ENCODE measurements around the gene MCM3. TPM values are rescaled to one million over a fixed set of nuclear protein-coding genes. Genes with fewer than 3 reads are reported as not detected.

Gene MCM3
- total RNA-seq, 1 experiment from 2014 or later: 191 TPM

GRCh38 chr6:52310932-52311331 is 26.4 kb upstream of the MCM3 start:
- TF ChIP-seq CBX3 (IDR thresholded peaks at IDR 0.05; ENCODE audit: low read depth): no peak
- no peak for TF ChIP-seq SIN3A (IDR thresholded peaks at IDR 0.05; ENCODE audit: low read depth)
- no peak for TF ChIP-seq EGR1 (IDR thresholded peaks at IDR 0.05; ENCODE audit: low read depth)
- TF ChIP-seq, protein P1, sequence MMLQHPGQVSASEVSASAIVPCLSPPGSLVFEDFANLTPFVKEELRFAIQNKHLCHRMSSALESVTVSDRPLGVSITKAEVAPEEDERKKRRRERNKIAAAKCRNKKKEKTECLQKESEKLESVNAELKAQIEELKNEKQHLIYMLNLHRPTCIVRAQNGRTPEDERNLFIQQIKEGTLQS (IDR thresholded peaks at IDR 0.05): no peak
- TF ChIP-seq POLR2AphosphoS5 (IDR thresholded peaks at IDR 0.05; ENCODE audit: low read depth, low read length): no peak
- TF ChIP-seq CTCF (IDR thresholded peaks at IDR 0.05 in 2 of 3, conservative IDR thresholded peaks at IDR 0.05 in 1 of 3; ENCODE audit: borderline replicate concordance in 1 of 3, insufficient read depth in 1 of 3, low read depth in 2 of 3, low read length in 2 of 3): no peak
- no peak for TF ChIP-seq ZFX (IDR thresholded peaks at IDR 0.05)
- TF ChIP-seq SP1 (IDR thresholded peaks at IDR 0.05; ENCODE audit: low read depth): no peak
- TF ChIP-seq RAD21 (IDR thresholded peaks at IDR 0.05; ENCODE audit: low read depth): no peak
- TF ChIP-seq FOSL1 (IDR thresholded peaks at IDR 0.05; ENCODE audit: low read depth): no peak
- TF ChIP-seq, protein P2, sequence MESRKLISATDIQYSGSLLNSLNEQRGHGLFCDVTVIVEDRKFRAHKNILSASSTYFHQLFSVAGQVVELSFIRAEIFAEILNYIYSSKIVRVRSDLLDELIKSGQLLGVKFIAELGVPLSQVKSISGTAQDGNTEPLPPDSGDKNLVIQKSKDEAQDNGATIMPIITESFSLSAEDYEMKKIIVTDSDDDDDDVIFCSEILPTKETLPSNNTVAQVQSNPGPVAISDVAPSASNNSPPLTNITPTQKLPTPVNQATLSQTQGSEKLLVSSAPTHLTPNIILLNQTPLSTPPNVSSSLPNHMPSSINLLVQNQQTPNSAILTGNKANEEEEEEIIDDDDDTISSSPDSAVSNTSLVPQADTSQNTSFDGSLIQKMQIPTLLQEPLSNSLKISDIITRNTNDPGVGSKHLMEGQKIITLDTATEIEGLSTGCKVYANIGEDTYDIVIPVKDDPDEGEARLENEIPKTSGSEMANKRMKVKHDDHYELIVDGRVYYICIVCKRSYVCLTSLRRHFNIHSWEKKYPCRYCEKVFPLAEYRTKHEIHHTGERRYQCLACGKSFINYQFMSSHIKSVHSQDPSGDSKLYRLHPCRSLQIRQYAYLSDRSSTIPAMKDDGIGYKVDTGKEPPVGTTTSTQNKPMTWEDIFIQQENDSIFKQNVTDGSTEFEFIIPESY (IDR thresholded peaks at IDR 0.05; ENCODE audit: extremely low read depth, insufficient replicate concordance, low read length): no peak
- TF ChIP-seq ELF1 (IDR thresholded peaks at IDR 0.05; ENCODE audit: borderline replicate concordance, low read depth): no peak
- TF ChIP-seq JUND (IDR thresholded peaks at IDR 0.05): no peak
- Histone ChIP-seq H3K4me1 (ENCODE audit: control insufficient read depth in 1 of 2, insufficient read depth in 2 of 2, low read length in 2 of 2) (no peaks in the 10 kb centered on the region), H4K20me1 (ENCODE audit: insufficient read depth) (no peaks in the 10 kb centered on the region), H3K27ac (ENCODE audit: low read depth, low read length) (no peak overlapping the region), H3K4me2 (ENCODE audit: low read length) (no peak overlapping the region), H3K9me3 (ENCODE audit: control insufficient read depth in 1 of 2, insufficient read depth in 1 of 2, low read depth in 1 of 2, low read length in 2 of 2) (no peaks in the 10 kb centered on the region), H3K9me2 (ENCODE audit: insufficient read depth) (no peaks in the 10 kb centered on the region), H3K36me3 (ENCODE audit: control insufficient read depth in 1 of 2, insufficient read depth in 2 of 2, low read length in 2 of 2) (no peaks in the 10 kb centered on the region), H3K79me2 (ENCODE audit: insufficient read depth, low read length) (no peaks in the 10 kb centered on the region), H3K4me3 (replicated peaks in 1 of 2; ENCODE audit: low read depth in 1 of 2, low read length in 2 of 2) (no peak overlapping the region), H3K27me3 (ENCODE audit: insufficient read depth, low read length) (no peaks in the 10 kb centered on the region), H3K9ac (ENCODE audit: low read length) (no peak overlapping the region), H2AFZ (ENCODE audit: low read depth, low read length, poor library complexity, severe bottlenecking) (no peak overlapping the region)
- intact Hi-C loops (cut with micrococcal nuclease): no loop called here
- no peak for DNase-seq (ENCODE audit: low read depth, low spot score)
- ChIA-PET RAD21 (ENCODE audit: low non-redundant PET in 1 of 2, low total read pairs in 2 of 2, uncharacterized antibody in 2 of 2, unreplicated experiment in 2 of 2) (no interaction called here), CTCF (interaction anchor here (0.6 kb wide), 1 partner anchor 91 kb away, joined by 6 read pairs; no protein-coding TSS in a partner anchor), POLR2A (no interaction called here)
- no TSS peak for BruUV-seq (replicated peaks)
- ATAC-seq: no peak
